Measurements from ENCODE around the gene ELAVL1. TPM values are rescaled to one million over a fixed set of nuclear protein-coding genes. Genes with fewer than 3 reads are reported as not detected.

The ELAVL1 gene
- total RNA-seq, 2 donors from 2014 or later, result 31.0 to 37.4 TPM

GRCh38 chr19:8045872-8046568 lies 40.6 kb upstream of the ELAVL1 start:
- no peak for DNase-seq (ENCODE audit: low spot score)
- Histone ChIP-seq H3K9me3 (no peaks in the 10 kb centered on the region), H3K27me3 (no peaks in the 10 kb centered on the region), H3K36me3 (no peaks in the 10 kb centered on the region), H3K27ac (no peak overlapping the region), H3K4me3 (no peak overlapping the region), H3K4me1 (peaks cover 0 to 11% of the 10 kb centered on the region in 2 donors)
- no peak for TF ChIP-seq CTCF (IDR thresholded peaks at IDR 0.05)

- Histone ChIP-seq H3K27me3 (no peaks in the 10 kb centered on the region), H3K27ac (no peak overlapping the region), H3K9me3 (no peaks in the 10 kb centered on the region), H3K4me1 (no peaks in the 10 kb centered on the region), H3K4me3 (no peak overlapping the region), H3K36me3 (no peaks in the 10 kb centered on the region)
- TF ChIP-seq CTCF (IDR thresholded peaks at IDR 0.05), result no peak
- no peak for DNase-seq (ENCODE audit: low spot score)
Measured at GRCh38 chr19:8044018-8044417, 38.6 kb upstream of the ELAVL1 start.

GRCh38 chr19:8042900-8043299 lies 37.5 kb upstream of the ELAVL1 start:
- H3K4me1 ChIP-seq, result no peaks in the 10 kb centered on the region
- no peaks in the 10 kb centered on the region for H3K36me3 ChIP-seq
- no peak for DNase-seq (ENCODE audit: low spot score)
- no peak overlapping the region for H3K4me3 ChIP-seq
- H3K9me3 ChIP-seq, result no peaks in the 10 kb centered on the region
- TF ChIP-seq CTCF (IDR thresholded peaks at IDR 0.05), result no peak
- H3K27me3 ChIP-seq, result no peaks in the 10 kb centered on the region
- H3K27ac ChIP-seq, result no peak overlapping the region

GRCh38 chr19:8041531-8041931 lies 36.1 kb upstream of the ELAVL1 start:
- Histone ChIP-seq H3K4me3 (no peak overlapping the region), H3K27me3 (no peaks in the 10 kb centered on the region), H3K4me1 (no peaks in the 10 kb centered on the region), H3K27ac (no peak overlapping the region), H3K9me3 (no peaks in the 10 kb centered on the region), H3K36me3 (no peaks in the 10 kb centered on the region)
- no peak for DNase-seq (ENCODE audit: low spot score)
- TF ChIP-seq CTCF (IDR thresholded peaks at IDR 0.05), result no peak

GRCh38 chr19:8039231-8039630 lies 33.8 kb upstream of the ELAVL1 start:
- TF ChIP-seq CTCF (IDR thresholded peaks at IDR 0.05), result no peak
- Histone ChIP-seq H3K9me3 (no peaks in the 10 kb centered on the region), H3K27ac (no peak overlapping the region), H3K4me1 (no peaks in the 10 kb centered on the region), H3K36me3 (no peaks in the 10 kb centered on the region), H3K27me3 (no peaks in the 10 kb centered on the region), H3K4me3 (no peak overlapping the region)
- no peak for DNase-seq (ENCODE audit: low spot score)

- no peak for DNase-seq (ENCODE audit: low spot score)
- no peak for TF ChIP-seq CTCF (IDR thresholded peaks at IDR 0.05)
- no peak overlapping the region for H3K4me3 ChIP-seq
- no peaks in the 10 kb centered on the region for H3K9me3 ChIP-seq
- no peaks in the 10 kb centered on the region for H3K36me3 ChIP-seq
- no peak overlapping the region for H3K27ac ChIP-seq
- H3K4me1 ChIP-seq, result no peaks in the 10 kb centered on the region
- H3K27me3 ChIP-seq, result no peaks in the 10 kb centered on the region
Measured at GRCh38 chr19:8038815-8039214, 33.4 kb upstream of the ELAVL1 start.

Measured in right atrium auricular region (tissue), 2 donors.